ENCODE results near the gene PTH1R. TPM values are rescaled to one million over a fixed set of nuclear protein-coding genes. Genes with fewer than 3 reads are reported as not detected.

Gene PTH1R
- total RNA-seq, 2 donors from 2014 or later, result 0.69 to 0.86 TPM

DNA sequence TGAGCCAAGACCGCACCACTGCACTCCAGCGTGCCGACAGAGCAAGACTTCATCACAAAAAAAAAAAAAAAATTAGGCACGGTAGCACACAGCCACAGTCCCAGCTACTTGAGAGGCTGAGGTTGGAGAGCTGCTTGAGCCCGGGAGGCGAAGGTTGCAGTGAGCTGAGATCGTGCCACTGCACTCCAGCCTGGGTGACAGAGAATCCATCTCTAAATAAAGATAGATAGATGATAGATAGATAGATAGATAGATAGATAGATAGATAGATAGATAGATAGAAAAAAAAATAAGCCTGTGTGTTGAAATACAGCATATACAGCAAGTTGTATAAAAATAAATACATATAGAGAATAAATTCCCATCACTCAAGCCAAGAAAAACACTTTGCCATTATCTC lies 37.3 kb downstream of the PTH1R start:
- no peaks in the 10 kb centered on the region for H3K4me1 ChIP-seq
- DNase-seq, result no peak
- peaks cover 6% of the 10 kb centered on the region for H3K36me3 ChIP-seq
- H3K9ac ChIP-seq (ENCODE audit: low read depth in 2 of 2, low read length in 2 of 2), result no peak overlapping the region
- TF ChIP-seq, protein P1, sequence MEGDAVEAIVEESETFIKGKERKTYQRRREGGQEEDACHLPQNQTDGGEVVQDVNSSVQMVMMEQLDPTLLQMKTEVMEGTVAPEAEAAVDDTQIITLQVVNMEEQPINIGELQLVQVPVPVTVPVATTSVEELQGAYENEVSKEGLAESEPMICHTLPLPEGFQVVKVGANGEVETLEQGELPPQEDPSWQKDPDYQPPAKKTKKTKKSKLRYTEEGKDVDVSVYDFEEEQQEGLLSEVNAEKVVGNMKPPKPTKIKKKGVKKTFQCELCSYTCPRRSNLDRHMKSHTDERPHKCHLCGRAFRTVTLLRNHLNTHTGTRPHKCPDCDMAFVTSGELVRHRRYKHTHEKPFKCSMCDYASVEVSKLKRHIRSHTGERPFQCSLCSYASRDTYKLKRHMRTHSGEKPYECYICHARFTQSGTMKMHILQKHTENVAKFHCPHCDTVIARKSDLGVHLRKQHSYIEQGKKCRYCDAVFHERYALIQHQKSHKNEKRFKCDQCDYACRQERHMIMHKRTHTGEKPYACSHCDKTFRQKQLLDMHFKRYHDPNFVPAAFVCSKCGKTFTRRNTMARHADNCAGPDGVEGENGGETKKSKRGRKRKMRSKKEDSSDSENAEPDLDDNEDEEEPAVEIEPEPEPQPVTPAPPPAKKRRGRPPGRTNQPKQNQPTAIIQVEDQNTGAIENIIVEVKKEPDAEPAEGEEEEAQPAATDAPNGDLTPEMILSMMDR (IDR thresholded peaks at IDR 0.05), result no peak
- H3K27ac ChIP-seq, result no peak overlapping the region
- intact Hi-C loops (cut with DNase I), result no loop called here
- H3K4me3 ChIP-seq, result no peak overlapping the region
- no peaks in the 10 kb centered on the region for H3K9me3 ChIP-seq
- no peaks in the 10 kb centered on the region for H3K27me3 ChIP-seq

DNA sequence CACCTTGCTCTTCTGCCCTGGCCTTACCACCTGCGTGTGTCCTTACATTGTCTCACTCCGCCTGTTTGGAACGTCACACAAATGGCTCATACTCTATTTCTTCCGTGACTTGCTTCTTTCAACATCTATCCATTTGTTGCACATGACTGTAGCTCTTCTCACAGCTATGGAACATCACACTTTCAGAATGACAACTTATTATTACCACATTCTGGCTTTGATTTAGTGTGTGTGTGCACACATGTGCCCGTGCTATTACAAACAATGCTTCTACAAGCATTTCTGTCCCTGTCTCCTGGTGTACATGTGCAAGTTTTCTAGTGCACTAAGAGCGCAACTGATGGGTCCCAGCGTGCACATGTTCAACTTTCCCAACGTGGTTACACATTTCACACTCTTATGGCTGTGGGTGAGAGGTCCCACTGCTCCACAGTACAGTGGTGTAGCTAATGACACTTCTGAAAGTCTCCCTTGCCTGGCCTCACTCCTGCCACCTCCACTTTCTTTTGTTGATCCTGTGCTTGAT lies 37.8 kb downstream of the PTH1R start:
- DNase-seq, result no peak
- TF ChIP-seq, protein P1 (IDR thresholded peaks at IDR 0.05), result no peak
- Histone ChIP-seq H3K9me3 (no peaks in the 10 kb centered on the region), H3K4me1 (no peaks in the 10 kb centered on the region), H3K9ac (ENCODE audit: low read depth in 2 of 2, low read length in 2 of 2) (no peak overlapping the region), H3K4me3 (no peak overlapping the region), H3K27me3 (no peaks in the 10 kb centered on the region), H3K27ac (no peak overlapping the region), H3K36me3 (peaks cover 8% of the 10 kb centered on the region)
- intact Hi-C loops (cut with DNase I), result no loop called here

DNA sequence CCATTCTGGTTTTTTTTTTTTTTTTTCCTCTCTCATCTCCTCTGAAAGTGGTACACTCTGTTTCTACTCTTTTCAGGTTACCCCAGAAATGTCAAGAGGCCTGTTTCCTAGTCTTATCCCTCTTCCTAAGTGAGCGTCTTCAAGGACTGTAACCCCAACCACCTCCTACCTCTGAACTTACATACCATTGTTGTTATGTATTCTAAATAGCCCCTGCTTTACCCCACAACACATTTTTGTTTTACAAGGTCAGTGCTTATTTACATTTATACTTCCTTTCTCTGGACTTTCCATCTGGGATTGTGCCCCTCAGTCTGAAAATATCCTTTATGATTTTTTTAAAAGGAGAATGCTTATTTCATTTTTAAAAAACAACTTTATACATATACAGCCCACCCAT lies 38.8 kb downstream of the PTH1R start:
- Histone ChIP-seq H3K4me1 (no peaks in the 10 kb centered on the region), H3K9ac (ENCODE audit: low read depth in 2 of 2, low read length in 2 of 2) (no peak overlapping the region), H3K9me3 (no peaks in the 10 kb centered on the region), H3K36me3 (peaks cover 17% of the 10 kb centered on the region), H3K27me3 (no peaks in the 10 kb centered on the region), H3K4me3 (no peak overlapping the region), H3K27ac (no peak overlapping the region)
- DNase-seq, result no peak
- intact Hi-C loops (cut with DNase I), result no loop called here
- TF ChIP-seq, protein P1 (IDR thresholded peaks at IDR 0.05), result no peak

DNA sequence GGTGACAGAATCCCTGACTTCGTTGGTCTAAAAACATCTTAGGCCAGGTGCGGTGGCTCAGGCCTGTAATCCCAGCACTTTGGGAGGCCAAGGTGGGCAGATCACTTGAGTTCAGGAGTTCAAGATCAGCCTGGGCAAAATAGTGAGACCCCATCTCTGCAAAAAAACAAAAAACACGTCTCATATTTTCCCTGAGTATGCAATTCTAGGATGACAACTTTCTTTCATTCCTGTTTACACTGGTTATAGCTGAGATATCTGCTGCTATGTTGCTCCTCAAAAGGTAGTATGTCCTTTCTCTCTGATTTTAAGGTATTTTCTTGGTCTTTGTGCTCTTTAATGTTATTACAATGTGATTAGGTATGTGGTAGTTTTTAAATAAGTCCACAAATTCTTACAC lies 39.3 kb downstream of the PTH1R start:
- intact Hi-C loops (cut with DNase I), result no loop called here
- DNase-seq, result no peak
- Histone ChIP-seq H3K4me1 (no peaks in the 10 kb centered on the region), H3K9ac (ENCODE audit: low read depth in 2 of 2, low read length in 2 of 2) (no peak overlapping the region), H3K27me3 (no peaks in the 10 kb centered on the region), H3K9me3 (no peaks in the 10 kb centered on the region), H3K4me3 (no peak overlapping the region), H3K27ac (no peak overlapping the region), H3K36me3 (peaks cover 20% of the 10 kb centered on the region)
- TF ChIP-seq, protein P1 (IDR thresholded peaks at IDR 0.05), result no peak

DNA sequence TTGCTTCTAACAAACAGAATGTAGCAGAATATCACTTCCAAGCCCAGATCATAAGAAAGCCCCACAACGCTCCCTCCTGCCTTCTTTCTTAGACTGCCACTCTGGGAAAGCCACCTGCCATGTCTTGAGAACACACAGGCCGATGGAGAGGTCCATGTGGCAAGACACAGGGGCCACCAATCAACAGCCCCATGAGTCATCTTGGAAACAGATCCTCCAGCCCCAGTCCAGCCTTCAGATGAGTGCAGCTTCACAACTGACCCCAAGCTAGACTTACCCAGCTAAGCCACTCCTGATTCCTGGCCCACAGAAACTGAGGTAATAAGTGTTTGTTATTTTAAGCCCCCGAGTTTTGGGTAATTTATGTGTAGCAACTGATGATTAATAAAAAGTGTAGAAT lies 39.7 kb downstream of the PTH1R start:
- Histone ChIP-seq H3K9ac (ENCODE audit: low read depth in 2 of 2, low read length in 2 of 2) (no peak overlapping the region), H3K9me3 (no peaks in the 10 kb centered on the region), H3K27me3 (no peaks in the 10 kb centered on the region), H3K4me3 (no peak overlapping the region), H3K4me1 (no peaks in the 10 kb centered on the region), H3K27ac (no peak overlapping the region), H3K36me3 (peaks cover 24% of the 10 kb centered on the region)
- TF ChIP-seq, protein P1 (IDR thresholded peaks at IDR 0.05), result no peak
- no peak for DNase-seq
- intact Hi-C loops (cut with DNase I), result no loop called here

Measured in colonic mucosa (tissue), 4 donors.